ENCODE data around the gene PSD4. TPM values are rescaled to one million over a fixed set of nuclear protein-coding genes. Genes with fewer than 3 reads are reported as not detected.

PSD4 gene
- polyA plus RNA-seq, 1 of the 3 experiments (the other 2 are of a cell fraction) = 0.35 TPM

DNA sequence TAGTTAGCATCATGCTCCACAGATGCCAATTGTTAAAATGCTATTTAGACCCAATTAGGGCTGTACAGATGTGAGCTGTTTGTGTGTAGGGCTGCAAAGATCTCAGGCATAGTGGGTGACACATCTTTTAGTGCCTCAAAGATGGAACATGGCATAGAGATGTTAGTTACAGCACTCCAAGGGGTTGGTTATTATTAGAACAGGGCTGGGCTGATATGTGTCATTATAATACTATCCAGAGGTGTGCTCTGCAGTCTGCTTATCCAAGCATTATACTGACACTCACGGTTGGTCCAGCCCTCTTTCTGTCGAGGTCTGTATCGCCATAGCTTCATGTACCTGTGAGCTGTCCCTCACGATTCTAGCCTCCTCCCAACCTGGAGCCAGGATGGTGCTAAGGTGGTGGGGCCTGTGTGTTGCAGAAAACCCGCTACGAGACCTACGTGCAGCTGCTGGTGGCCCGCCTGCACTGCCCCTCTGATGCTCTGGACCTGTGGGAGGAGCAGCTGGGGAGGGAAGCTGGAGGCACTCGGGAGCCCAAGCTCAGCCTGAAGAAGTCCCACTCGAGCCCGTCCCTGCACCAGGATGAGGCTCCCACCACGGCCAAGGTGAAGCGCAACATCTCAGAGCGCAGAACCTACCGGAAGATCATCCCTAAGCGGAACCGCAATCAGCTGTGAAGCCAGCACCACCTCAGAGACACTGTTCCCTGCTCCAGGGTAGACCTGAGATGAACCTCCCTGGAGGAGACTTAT is 27.1 kb downstream of the PSD4 start (continued):
- TF ChIP-seq, protein P1, sequence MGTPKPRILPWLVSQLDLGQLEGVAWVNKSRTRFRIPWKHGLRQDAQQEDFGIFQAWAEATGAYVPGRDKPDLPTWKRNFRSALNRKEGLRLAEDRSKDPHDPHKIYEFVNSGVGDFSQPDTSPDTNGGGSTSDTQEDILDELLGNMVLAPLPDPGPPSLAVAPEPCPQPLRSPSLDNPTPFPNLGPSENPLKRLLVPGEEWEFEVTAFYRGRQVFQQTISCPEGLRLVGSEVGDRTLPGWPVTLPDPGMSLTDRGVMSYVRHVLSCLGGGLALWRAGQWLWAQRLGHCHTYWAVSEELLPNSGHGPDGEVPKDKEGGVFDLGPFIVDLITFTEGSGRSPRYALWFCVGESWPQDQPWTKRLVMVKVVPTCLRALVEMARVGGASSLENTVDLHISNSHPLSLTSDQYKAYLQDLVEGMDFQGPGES (IDR thresholded peaks at IDR 0.05; ENCODE audit: low read depth, low read length) = no peak
- TF ChIP-seq, protein P2, sequence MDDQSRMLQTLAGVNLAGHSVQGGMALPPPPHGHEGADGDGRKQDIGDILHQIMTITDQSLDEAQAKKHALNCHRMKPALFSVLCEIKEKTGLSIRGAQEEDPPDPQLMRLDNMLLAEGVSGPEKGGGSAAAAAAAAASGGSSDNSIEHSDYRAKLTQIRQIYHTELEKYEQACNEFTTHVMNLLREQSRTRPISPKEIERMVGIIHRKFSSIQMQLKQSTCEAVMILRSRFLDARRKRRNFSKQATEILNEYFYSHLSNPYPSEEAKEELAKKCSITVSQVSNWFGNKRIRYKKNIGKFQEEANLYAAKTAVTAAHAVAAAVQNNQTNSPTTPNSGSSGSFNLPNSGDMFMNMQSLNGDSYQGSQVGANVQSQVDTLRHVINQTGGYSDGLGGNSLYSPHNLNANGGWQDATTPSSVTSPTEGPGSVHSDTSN (IDR thresholded peaks at IDR 0.05) = no peak
- no peak for TF ChIP-seq RCOR1 (IDR thresholded peaks at IDR 0.05; ENCODE audit: low read length)
- TF ChIP-seq TAF1 (IDR thresholded peaks at IDR 0.05; ENCODE audit: borderline replicate concordance, low read depth, low read length) = no peak
- no peak for TF ChIP-seq MXI1 (IDR thresholded peaks at IDR 0.05; ENCODE audit: low read depth, low read length)
- no peak for TF ChIP-seq GATA2 (CRISPR knock-in tag; IDR thresholded peaks at IDR 0.05)
- no peak for TF ChIP-seq NFIC (IDR thresholded peaks at IDR 0.05; ENCODE audit: borderline replicate concordance)
- TF ChIP-seq, protein P3, sequence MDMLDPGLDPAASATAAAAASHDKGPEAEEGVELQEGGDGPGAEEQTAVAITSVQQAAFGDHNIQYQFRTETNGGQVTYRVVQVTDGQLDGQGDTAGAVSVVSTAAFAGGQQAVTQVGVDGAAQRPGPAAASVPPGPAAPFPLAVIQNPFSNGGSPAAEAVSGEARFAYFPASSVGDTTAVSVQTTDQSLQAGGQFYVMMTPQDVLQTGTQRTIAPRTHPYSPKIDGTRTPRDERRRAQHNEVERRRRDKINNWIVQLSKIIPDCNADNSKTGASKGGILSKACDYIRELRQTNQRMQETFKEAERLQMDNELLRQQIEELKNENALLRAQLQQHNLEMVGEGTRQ (IDR thresholded peaks at IDR 0.05; ENCODE audit: borderline replicate concordance, low read depth, low read length) = no peak
- TF ChIP-seq MEF2A (IDR thresholded peaks at IDR 0.05; ENCODE audit: borderline replicate concordance, low read depth) = no peak

DNA sequence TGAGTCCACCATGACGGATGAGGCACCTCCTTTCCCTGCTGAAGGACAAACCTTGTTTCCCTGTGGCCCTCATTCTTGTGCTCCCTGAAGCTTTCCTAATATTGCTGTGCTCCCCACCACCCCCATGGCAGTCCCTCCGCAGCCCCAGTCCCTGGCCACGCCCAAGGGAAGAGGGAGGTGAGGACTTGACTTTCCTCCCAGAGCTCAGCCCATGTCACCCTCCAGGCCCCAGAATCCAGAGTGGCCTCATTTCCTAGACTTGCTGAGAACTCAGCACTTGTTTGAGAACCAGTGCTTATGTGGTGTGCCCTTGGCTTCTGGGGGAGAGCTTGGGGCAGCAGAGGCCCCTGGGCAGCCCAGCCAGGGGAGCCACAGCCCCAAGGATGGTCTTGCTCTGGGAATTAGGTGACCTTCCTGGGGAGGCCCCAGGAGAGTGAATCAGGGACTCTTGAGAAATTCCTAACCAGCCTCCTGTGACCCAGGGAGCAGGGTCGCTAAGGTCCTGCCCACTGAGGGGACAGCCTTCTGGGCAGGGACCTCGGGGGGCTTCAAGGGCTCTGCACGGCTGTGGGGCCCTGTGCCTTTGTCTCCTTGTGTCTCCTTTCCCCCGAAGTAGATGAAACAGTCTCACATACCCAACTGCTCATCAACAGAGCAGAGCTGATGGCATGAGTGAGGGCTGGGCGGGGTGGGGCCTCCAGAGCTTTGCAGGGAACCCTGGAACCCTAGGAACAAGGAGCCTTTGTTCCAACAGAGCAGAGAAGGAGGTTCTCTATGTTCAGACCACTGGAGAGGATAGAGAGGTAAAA is 27.9 kb downstream of the PSD4 start:
- 64% methylated on average over 7 of the region's 8 CpGs for WGBS (ENCODE audit: low lambda C conversion rate)

More for the DNA sequence above, 27.9 kb downstream of the PSD4 start:
- POLR2A ChIA-PET = no interaction called here
- Histone ChIP-seq H3K27ac (ENCODE audit: low read depth in 2 of 2, low read length in 1 of 2) (no peak overlapping the region), H3K9me3 (no peaks in the 10 kb centered on the region), H3K4me1 (ENCODE audit: control insufficient read depth in 1 of 2, insufficient read depth in 2 of 2, low read depth in 1 of 2, low read length in 1 of 2) (no peaks in the 10 kb centered on the region; a peak in 1 of 4 replicates), H3F3A (replicated peaks; ENCODE audit: insufficient read depth) (no peaks in the 10 kb centered on the region), H3K9ac (no peak overlapping the region), H4K20me1 (ENCODE audit: insufficient read depth) (no peaks in the 10 kb centered on the region), H3K4me3 (ENCODE audit: low read depth in 2 of 2, low read length in 1 of 2) (no peak overlapping the region), H3K9me2 (no peaks in the 10 kb centered on the region), H3K27me3 (ENCODE audit: insufficient read depth) (peaks cover 10% of the 10 kb centered on the region; the same call in 1 of the 2 replicates), H2AFZ (ENCODE audit: low read depth) (no peak overlapping the region), H3K79me2 (ENCODE audit: insufficient read depth) (no peaks in the 10 kb centered on the region), H3K36me3 (replicated peaks in 1 of 2; ENCODE audit: control insufficient read depth in 1 of 2, insufficient read depth in 2 of 2, low read length in 1 of 2) (no peaks in the 10 kb centered on the region), H3K4me2 (no peak overlapping the region)
- DNase-seq = no peak
- CTCF ChIA-PET = interaction anchor here (0.9 to 10.2 kb wide), 9 partner anchors 10 to 188 kb away, joined by 3 to 98 read pairs (median 18); no protein-coding TSS in a partner anchor
- TF ChIP-seq RXRA (IDR thresholded peaks at IDR 0.05; ENCODE audit: borderline replicate concordance, low read depth) = no peak
- TF ChIP-seq EZH2phosphoT487 (IDR thresholded peaks at IDR 0.05; ENCODE audit: borderline replicate concordance, low read depth) = no peak
- TF ChIP-seq TCF12 (IDR thresholded peaks at IDR 0.05) = no peak
- TF ChIP-seq NFIC (IDR thresholded peaks at IDR 0.05; ENCODE audit: borderline replicate concordance) = no peak
- TF ChIP-seq NRF1 (IDR thresholded peaks at IDR 0.05; ENCODE audit: low read depth, low read length) = no peak
- no peak for TF ChIP-seq FOSL2 (IDR thresholded peaks at IDR 0.05; ENCODE audit: borderline replicate concordance, low read depth)
- TF ChIP-seq, protein P4, sequence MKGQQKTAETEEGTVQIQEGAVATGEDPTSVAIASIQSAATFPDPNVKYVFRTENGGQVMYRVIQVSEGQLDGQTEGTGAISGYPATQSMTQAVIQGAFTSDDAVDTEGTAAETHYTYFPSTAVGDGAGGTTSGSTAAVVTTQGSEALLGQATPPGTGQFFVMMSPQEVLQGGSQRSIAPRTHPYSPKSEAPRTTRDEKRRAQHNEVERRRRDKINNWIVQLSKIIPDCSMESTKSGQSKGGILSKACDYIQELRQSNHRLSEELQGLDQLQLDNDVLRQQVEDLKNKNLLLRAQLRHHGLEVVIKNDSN (IDR thresholded peaks at IDR 0.05; ENCODE audit: borderline replicate concordance, low read depth) = no peak

All from SK-N-SH (cell line).